Activated naive CD4-positive, alpha-beta T cell treated with anti-CD3 and anti-CD28 coated beads, Interleukin-2, amount 50 U/mL, for 72 hours (primary cell): ENCODE measurements around the gene ABHD14A. TPM values are rescaled to one million over a fixed set of nuclear protein-coding genes. Genes with fewer than 3 reads are reported as not detected.

Source experiments
- ATAC-seq, 2 donors: fragments of 150-1000 bp; cut with Tn5 transposase; 2 replicates each; pipeline ENCODE4 v1.10.0; 2021; ENCODE audit warnings: mild to moderate bottlenecking in 2 of 2, moderate library complexity in 2 of 2
- DNase-seq, 2 donors: peaks; one replicate each; pipeline ENCODE4 v3.0.0; 2021 to 2022; ENCODE audit warnings: low spot score in 2 of 2
- H3K27ac Mint-ChIP-seq, 2 donors: one replicate each; pipeline ENCODE4 v1.8.0; 2022; ENCODE audit warnings: mild to moderate bottlenecking in 2 of 2, mixed read lengths in 2 of 2
- H3K36me3 Mint-ChIP-seq, 2 donors: one replicate each; pipeline ENCODE4 v1.8.0; 2022; ENCODE audit warnings: mixed read lengths in 2 of 2
- H3K9me3 Mint-ChIP-seq, 2 donors: one replicate each; pipeline ENCODE4 v1.8.0; 2022; ENCODE audit warnings: mixed read lengths in 2 of 2
- total RNA-seq, 2 donors: library from RNA; stranded (reverse); gene quantifications; one replicate each; pipeline ENCODE4 v1.2.3, GENCODE V29; 2022

The ABHD14A gene
- total RNA-seq, 2 donors from 2014 or later, result 7.7 to 9.0 TPM

DNA sequence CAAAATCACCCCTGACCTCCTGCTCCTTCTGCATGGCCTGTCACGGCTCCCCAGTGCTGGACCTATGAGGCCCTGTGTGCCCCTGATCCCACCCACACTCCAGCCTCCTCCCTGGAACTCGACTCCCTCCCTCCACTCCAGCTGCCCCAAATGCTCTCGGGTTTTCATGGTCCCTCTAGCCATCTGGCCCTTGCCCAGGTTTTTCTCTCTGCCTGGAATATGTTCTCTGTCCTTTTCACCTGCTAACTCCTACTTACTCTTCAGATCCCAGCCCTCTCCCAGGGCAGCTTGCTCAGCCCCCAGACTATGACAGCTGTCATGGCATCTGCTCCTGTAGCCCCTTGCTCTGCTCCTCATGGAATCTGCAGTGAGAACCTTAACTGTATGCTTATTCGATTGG, 51.2 kb downstream of the ABHD14A start:
- ATAC-seq (no peak), DNase-seq (no peak)
- H3K9me3 Mint-ChIP-seq, result no peaks in the 10 kb centered on the region
- no peaks in the 10 kb centered on the region for H3K36me3 Mint-ChIP-seq
- peak overlapping the region in 1 of 2 donors; percentile 37 for H3K27ac Mint-ChIP-seq

DNA sequence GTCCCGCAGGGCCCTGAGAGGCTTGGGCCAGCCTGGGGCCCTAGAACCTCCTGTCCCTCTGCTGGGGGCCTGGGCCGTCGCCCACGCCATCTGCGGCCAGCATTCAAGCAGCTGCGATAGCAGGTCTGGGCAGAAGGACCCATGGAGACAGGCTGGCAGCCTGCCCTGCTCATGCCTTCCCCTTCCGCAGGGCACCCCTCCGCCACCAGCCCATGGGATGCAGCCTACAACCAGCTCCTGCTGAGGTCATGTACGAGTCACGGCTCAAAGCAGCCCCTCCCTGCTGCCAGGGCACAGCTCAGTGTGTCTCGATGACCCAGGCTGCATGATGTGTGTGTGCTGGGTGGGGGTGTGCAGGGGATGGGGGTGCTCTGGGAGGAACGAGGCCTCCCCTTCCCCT, 53.7 kb downstream of the ABHD14A start:
- H3K9me3 Mint-ChIP-seq, result no peaks in the 10 kb centered on the region
- H3K36me3 Mint-ChIP-seq, result no peaks in the 10 kb centered on the region
- DNase-seq (no peak), ATAC-seq (no peak)
- no peak overlapping the region for H3K27ac Mint-ChIP-seq

DNA sequence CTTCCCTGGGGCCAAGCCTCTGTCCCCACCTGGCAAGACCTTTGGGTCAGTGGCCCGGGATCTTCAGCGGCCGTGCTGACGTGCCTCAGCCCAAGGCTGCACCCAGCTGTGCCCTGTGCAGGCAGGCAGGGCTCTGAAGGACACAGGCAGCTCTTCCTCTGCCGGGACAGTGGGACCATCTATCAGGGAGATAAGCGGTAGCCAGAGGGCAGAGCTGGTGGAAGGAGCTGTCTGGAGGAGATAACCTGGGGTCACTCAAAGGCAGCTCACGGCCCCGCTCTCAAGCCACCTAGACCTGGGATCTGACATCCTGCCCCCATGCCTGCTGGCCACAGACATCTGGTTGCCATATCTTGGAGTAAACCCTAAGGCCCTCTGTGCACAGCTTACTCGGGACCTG, 54.2 kb downstream of the ABHD14A start:
- DNase-seq (no peak), ATAC-seq (no peak)
- no peaks in the 10 kb centered on the region for H3K36me3 Mint-ChIP-seq
- H3K27ac Mint-ChIP-seq, result no peak overlapping the region
- no peaks in the 10 kb centered on the region for H3K9me3 Mint-ChIP-seq

DNA sequence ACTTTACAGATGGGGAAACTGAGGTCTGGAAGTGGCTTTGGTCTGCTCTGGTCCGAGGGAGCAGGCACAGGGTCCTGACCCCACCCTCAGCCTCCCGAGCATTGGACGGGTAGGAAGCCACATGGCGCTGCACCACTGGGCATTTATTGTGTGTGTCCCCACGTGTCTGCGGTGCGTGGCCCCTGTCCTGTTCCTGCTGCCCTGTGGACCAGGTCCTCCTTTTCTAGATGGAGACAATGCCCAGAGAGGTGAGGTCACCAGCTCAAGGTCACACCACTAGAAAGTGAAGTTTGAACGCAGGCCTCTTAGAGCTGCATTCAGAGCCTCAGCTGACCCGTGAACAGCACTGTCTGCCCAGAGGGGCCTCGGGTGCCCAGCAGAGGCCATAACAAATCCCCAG, 54.7 kb downstream of the ABHD14A start:
- ATAC-seq, result no peak
- Mint-ChIP-seq H3K27ac (no peak overlapping the region), H3K9me3 (no peaks in the 10 kb centered on the region), H3K36me3 (no peaks in the 10 kb centered on the region)
- DNase-seq, result no peak

Other genes starting within 250 kb of the ABHD14A start
- gene IQCF6, start 195.8 kb upstream of the ABHD14A start, total RNA-seq, result not detected
- not detected for gene IQCF2, start 113.4 kb upstream of the ABHD14A start, total RNA-seq
- gene IQCF5, start 99.5 kb upstream of the ABHD14A start, total RNA-seq, result not detected
- not detected for gene IQCF1, start 71.7 kb upstream of the ABHD14A start, total RNA-seq
- gene RRP9, start 33.2 kb upstream of the ABHD14A start, total RNA-seq, result 10 to 100 TPM; 23.6 to 33.0 TPM
- gene PARP3, start 32.7 kb upstream of the ABHD14A start, total RNA-seq, result 10 to 100 TPM; 17.0 to 18.6 TPM
- gene GPR62, start 19.7 kb upstream of the ABHD14A start, total RNA-seq, result not detected
- gene PCBP4, start 7.6 kb upstream of the ABHD14A start, total RNA-seq, result 10 to 100 TPM; 11.3 to 14.3 TPM
- 10 to 100 TPM; 21.4 to 62.4 TPM for gene ABHD14B, start 1.0 kb upstream of the ABHD14A start, total RNA-seq
- gene ACY1, start 8.5 kb downstream of the ABHD14A start, total RNA-seq, result 10 to 100 TPM; 54.7 to 78.5 TPM
- 1,000 to 10,000 TPM; 1,489 to 1,761 TPM for gene RPL29, start 20.8 kb downstream of the ABHD14A start, total RNA-seq
- 10 to 100 TPM; 10.8 to 17.5 TPM for gene DUSP7, start 81.5 kb downstream of the ABHD14A start, total RNA-seq
- 10 to 100 TPM; 28.8 to 32.2 TPM for gene POC1A, start 179.4 kb downstream of the ABHD14A start, total RNA-seq
- 10 to 100 TPM; 56.1 to 72.0 TPM for gene ALAS1, start 223.1 kb downstream of the ABHD14A start, total RNA-seq